Measurements from ENCODE around the gene SNAPC5.

- no peak for TF ChIP-seq TCF7L2 (IDR thresholded peaks at IDR 0.05; ENCODE audit: low read depth, low read length)
- TF ChIP-seq CTCF (IDR thresholded peaks at IDR 0.05), result no peak
- no peak for TF ChIP-seq POLR2AphosphoS5 (IDR thresholded peaks at IDR 0.05; ENCODE audit: low read depth, low read length)
- no peak for TF ChIP-seq REST (IDR thresholded peaks at IDR 0.05; ENCODE audit: insufficient read depth in 1 of 2, low read depth in 2 of 2, low read length in 1 of 2)
- TF ChIP-seq SIN3A (IDR thresholded peaks at IDR 0.05; ENCODE audit: borderline replicate concordance, insufficient read depth, low read depth, low read length), result no peak
Observed at GRCh38 chr15:66523926-66524325, 26.4 kb upstream of the SNAPC5 start.
